LoVo (cell line): ENCODE results near the gene SERPINC1.
"Not testable (repeated sequence)": the region's sequence is repeated elsewhere in the genome, so short reads cannot be mapped to it uniquely, and the experiment has no call there.

Source experiments
- DNase-seq: peaks from one replicate; pipeline ENCODE4 v3.0.0-alpha.2; 2016; ENCODE audit warnings: low spot score

The SERPINC1 gene

GRCh38 chr1:173863224-173864161 is 53.6 kb downstream of the SERPINC1 start:
- peak; percentile 41 for DNase-seq

- peak; percentile 37 for DNase-seq
Observed at GRCh38 chr1:173862769-173863223, 54.3 kb downstream of the SERPINC1 start.

GRCh38 chr1:173862146-173862768 is 54.9 kb downstream of the SERPINC1 start:
- DNase-seq, result not testable (repeated sequence)

GRCh38 chr1:173861731-173862145 is 55.4 kb downstream of the SERPINC1 start:
- peak; percentile 7 for DNase-seq

- no peak for DNase-seq
Observed at GRCh38 chr1:173860065-173860464, 57.1 kb downstream of the SERPINC1 start.

GRCh38 chr1:173859547-173859946 is 57.6 kb downstream of the SERPINC1 start:
- DNase-seq, result not testable (repeated sequence)

- DNase-seq, result no peak
Observed at GRCh38 chr1:173857363-173857917, 59.7 kb downstream of the SERPINC1 start.

- DNase-seq, result no peak
Observed at GRCh38 chr1:173856903-173857302, 60.2 kb downstream of the SERPINC1 start.

- no peak for DNase-seq
Observed at GRCh38 chr1:173856014-173856413, 61.1 kb downstream of the SERPINC1 start.
